Muscle layer of colon (tissue), 2 donors: ENCODE measurements around the gene ACKR2.

ENCODE experiments used
- H3K27ac ChIP-seq: one replicate; pipeline ENCODE4 v1.7.0; 2013; ENCODE audit warnings: low read depth, mild to moderate bottlenecking, low read length, moderate library complexity
- H3K27me3 ChIP-seq, 2 donors: one replicate each; pipeline ENCODE4 v1.7.0; 2013; ENCODE audit warnings: low read length in 2 of 2, mild to moderate bottlenecking in 2 of 2; ENCODE audit not compliant: insufficient read depth in 2 of 2, control insufficient read depth in 1 of 2
- H3K36me3 ChIP-seq: one replicate; pipeline ENCODE4 v1.7.0; 2013; ENCODE audit warnings: mild to moderate bottlenecking, low read length; ENCODE audit not compliant: insufficient read depth
- H3K4me1 ChIP-seq: one replicate; pipeline ENCODE4 v1.7.0; 2013; ENCODE audit warnings: mild to moderate bottlenecking, low read length; ENCODE audit not compliant: insufficient read depth
- H3K4me3 ChIP-seq, 2 donors: one replicate each; pipeline ENCODE4 v1.7.0; 2013; ENCODE audit warnings: low read length in 2 of 2, low read depth in 1 of 2, mild to moderate bottlenecking in 1 of 2, moderate library complexity in 1 of 2
- H3K9ac ChIP-seq: one replicate; pipeline ENCODE4 v1.7.0; 2013; ENCODE audit warnings: low read length
- H3K9me3 ChIP-seq: one replicate; pipeline ENCODE4 v1.7.0; 2013; ENCODE audit warnings: mild to moderate bottlenecking, low read length
- donor health status: abdominal sarcoma.
- donor health status: Adenocarcinoma of cecum.

The ACKR2 gene

GRCh38 chr3:42851228-42851834 lies 42.1 kb downstream of the ACKR2 start:
- Histone ChIP-seq H3K27ac (no peak overlapping the region), H3K27me3 (no peaks in the 10 kb centered on the region), H3K9me3 (no peaks in the 10 kb centered on the region), H3K9ac (no peak overlapping the region), H3K36me3 (no peaks in the 10 kb centered on the region), H3K4me1 (peaks cover 12% of the 10 kb centered on the region), H3K4me3 (no peak overlapping the region)

- Histone ChIP-seq H3K4me3 (no peak overlapping the region), H3K27me3 (no peaks in the 10 kb centered on the region), H3K4me1 (peaks cover 1% of the 10 kb centered on the region), H3K36me3 (no peaks in the 10 kb centered on the region), H3K27ac (no peak overlapping the region), H3K9me3 (no peaks in the 10 kb centered on the region), H3K9ac (no peak overlapping the region)
Measured at GRCh38 chr3:42852441-42852840, 43.2 kb downstream of the ACKR2 start.

- Histone ChIP-seq H3K4me3 (no peak overlapping the region), H3K27me3 (no peaks in the 10 kb centered on the region), H3K4me1 (no peaks in the 10 kb centered on the region), H3K9ac (no peak overlapping the region), H3K9me3 (no peaks in the 10 kb centered on the region), H3K27ac (no peak overlapping the region), H3K36me3 (no peaks in the 10 kb centered on the region)
Measured at GRCh38 chr3:42853056-42853455, 43.8 kb downstream of the ACKR2 start.

GRCh38 chr3:42853739-42854302 lies 44.6 kb downstream of the ACKR2 start:
- Histone ChIP-seq H3K27me3 (no peaks in the 10 kb centered on the region), H3K9ac (no peak overlapping the region), H3K9me3 (no peaks in the 10 kb centered on the region), H3K27ac (no peak overlapping the region), H3K4me1 (no peaks in the 10 kb centered on the region), H3K36me3 (no peaks in the 10 kb centered on the region), H3K4me3 (no peak overlapping the region)

GRCh38 chr3:42855219-42855546 lies 45.9 kb downstream of the ACKR2 start:
- no peaks in the 10 kb centered on the region for H3K27me3 ChIP-seq

GRCh38 chr3:42855547-42856380 lies 46.5 kb downstream of the ACKR2 start:
- Histone ChIP-seq H3K27ac (no peak overlapping the region), H3K4me3 (no peak overlapping the region), H3K9me3 (no peaks in the 10 kb centered on the region), H3K9ac (no peak overlapping the region), H3K4me1 (no peaks in the 10 kb centered on the region), H3K36me3 (no peaks in the 10 kb centered on the region), H3K27me3 (no peaks in the 10 kb centered on the region)

More at GRCh38 chr3:42855219-42855546, 45.9 kb downstream of the ACKR2 start:
- Histone ChIP-seq H3K9me3 (no peaks in the 10 kb centered on the region), H3K4me1 (no peaks in the 10 kb centered on the region), H3K4me3 (no peak overlapping the region), H3K9ac (no peak overlapping the region), H3K36me3 (no peaks in the 10 kb centered on the region), H3K27ac (no peak overlapping the region)

GRCh38 chr3:42856544-42856943 lies 47.3 kb downstream of the ACKR2 start:
- Histone ChIP-seq H3K36me3 (no peaks in the 10 kb centered on the region), H3K27me3 (no peaks in the 10 kb centered on the region), H3K4me3 (no peak overlapping the region), H3K27ac (no peak overlapping the region), H3K9me3 (no peaks in the 10 kb centered on the region), H3K9ac (no peak overlapping the region), H3K4me1 (no peaks in the 10 kb centered on the region)

- Histone ChIP-seq H3K4me3 (no peak overlapping the region), H3K27me3 (no peaks in the 10 kb centered on the region), H3K27ac (no peak overlapping the region), H3K9ac (no peak overlapping the region), H3K4me1 (no peaks in the 10 kb centered on the region), H3K36me3 (no peaks in the 10 kb centered on the region), H3K9me3 (no peaks in the 10 kb centered on the region)
Measured at GRCh38 chr3:42864321-42864950, 55.2 kb downstream of the ACKR2 start.

- H3K9ac ChIP-seq: no peak overlapping the region
- no peak overlapping the region for H3K4me3 ChIP-seq
- H3K27ac ChIP-seq: no peak overlapping the region
- H3K36me3 ChIP-seq: no peaks in the 10 kb centered on the region
- H3K9me3 ChIP-seq: no peaks in the 10 kb centered on the region
- no peaks in the 10 kb centered on the region for H3K4me1 ChIP-seq
- H3K27me3 ChIP-seq: no peaks in the 10 kb centered on the region
Measured at GRCh38 chr3:42865256-42865655, 56.0 kb downstream of the ACKR2 start.

- no peaks in the 10 kb centered on the region for H3K4me1 ChIP-seq
- H3K36me3 ChIP-seq: no peaks in the 10 kb centered on the region
- no peak overlapping the region for H3K4me3 ChIP-seq
- H3K9me3 ChIP-seq: no peaks in the 10 kb centered on the region
- no peak overlapping the region for H3K27ac ChIP-seq
- no peaks in the 10 kb centered on the region for H3K27me3 ChIP-seq
- no peak overlapping the region for H3K9ac ChIP-seq
Measured at GRCh38 chr3:42867138-42867537, 57.9 kb downstream of the ACKR2 start.

- Histone ChIP-seq H3K36me3 (no peaks in the 10 kb centered on the region), H3K4me3 (no peak overlapping the region), H3K27ac (no peak overlapping the region), H3K9ac (no peak overlapping the region), H3K27me3 (no peaks in the 10 kb centered on the region), H3K9me3 (no peaks in the 10 kb centered on the region), H3K4me1 (no peaks in the 10 kb centered on the region)
Measured at GRCh38 chr3:42868841-42869240, 59.6 kb downstream of the ACKR2 start.
